HG03097 (cell line): ENCODE data around the gene ATP7A.
"Not testable (repeated sequence)": the region's sequence is repeated elsewhere in the genome, so short reads cannot be mapped to it uniquely, and the experiment has no call there.

ENCODE experiments used
- ATAC-seq: cut with Tn5 transposase; IDR thresholded peaks from one replicate; pipeline ENCODE4 v1.9.1; 2021; ENCODE audit not compliant: unreplicated experiment, low FRiP score

Gene ATP7A

GRCh38 chrX:78024349-78025059, 114.0 kb downstream of the ATP7A start:
- no peak for ATAC-seq

- no peak for ATAC-seq
Measured at GRCh38 chrX:78027798-78028197, 117.3 kb downstream of the ATP7A start.

- ATAC-seq, result no peak
Measured at GRCh38 chrX:78029663-78030062, 119.2 kb downstream of the ATP7A start.

- no peak for ATAC-seq
Measured at GRCh38 chrX:78035061-78035460, 124.6 kb downstream of the ATP7A start.

- ATAC-seq, result no peak
Measured at GRCh38 chrX:78037881-78038280, 127.4 kb downstream of the ATP7A start.

GRCh38 chrX:78042601-78043000, 132.1 kb downstream of the ATP7A start:
- no peak for ATAC-seq

- no peak for ATAC-seq
Measured at GRCh38 chrX:78046362-78046761, 135.9 kb downstream of the ATP7A start.

GRCh38 chrX:78048052-78048451, 137.6 kb downstream of the ATP7A start:
- no peak for ATAC-seq

- ATAC-seq, result no peak
Measured at GRCh38 chrX:78063687-78064086, 153.2 kb downstream of the ATP7A start.

GRCh38 chrX:78064152-78064551, 153.7 kb downstream of the ATP7A start:
- no peak for ATAC-seq

GRCh38 chrX:78064698-78065601, 154.5 kb downstream of the ATP7A start:
- ATAC-seq, result peak; percentile 85

- no peak for ATAC-seq
Measured at GRCh38 chrX:78066110-78066509, 155.6 kb downstream of the ATP7A start.

GRCh38 chrX:78071331-78071730, 160.8 kb downstream of the ATP7A start:
- ATAC-seq, result no peak

- not testable (repeated sequence) for ATAC-seq
Measured at GRCh38 chrX:78073147-78074077, 162.9 kb downstream of the ATP7A start.

- ATAC-seq, result no peak
Measured at GRCh38 chrX:78074088-78074487, 163.6 kb downstream of the ATP7A start.

GRCh38 chrX:78075787-78076389, 165.4 kb downstream of the ATP7A start:
- ATAC-seq, result no peak

- not testable (repeated sequence) for ATAC-seq
Measured at GRCh38 chrX:78081413-78081812, 170.9 kb downstream of the ATP7A start.

GRCh38 chrX:78092296-78092695, 181.8 kb downstream of the ATP7A start:
- no peak for ATAC-seq

GRCh38 chrX:78098108-78098507, 187.6 kb downstream of the ATP7A start:
- no peak for ATAC-seq
